Measurements from ENCODE around the gene LRRK1. TPM values are rescaled to one million over a fixed set of nuclear protein-coding genes. Genes with fewer than 3 reads are reported as not detected.
A peak's percentile ranks its signal among the peaks of the same experiment; 100 is the strongest.

The LRRK1 gene
- total and polyA plus RNA-seq, 2 of the 13 experiments (the other 11 are each of a cell fraction or from before 2014, with no cell fraction given) = 0.13 to 1.2 TPM

DNA sequence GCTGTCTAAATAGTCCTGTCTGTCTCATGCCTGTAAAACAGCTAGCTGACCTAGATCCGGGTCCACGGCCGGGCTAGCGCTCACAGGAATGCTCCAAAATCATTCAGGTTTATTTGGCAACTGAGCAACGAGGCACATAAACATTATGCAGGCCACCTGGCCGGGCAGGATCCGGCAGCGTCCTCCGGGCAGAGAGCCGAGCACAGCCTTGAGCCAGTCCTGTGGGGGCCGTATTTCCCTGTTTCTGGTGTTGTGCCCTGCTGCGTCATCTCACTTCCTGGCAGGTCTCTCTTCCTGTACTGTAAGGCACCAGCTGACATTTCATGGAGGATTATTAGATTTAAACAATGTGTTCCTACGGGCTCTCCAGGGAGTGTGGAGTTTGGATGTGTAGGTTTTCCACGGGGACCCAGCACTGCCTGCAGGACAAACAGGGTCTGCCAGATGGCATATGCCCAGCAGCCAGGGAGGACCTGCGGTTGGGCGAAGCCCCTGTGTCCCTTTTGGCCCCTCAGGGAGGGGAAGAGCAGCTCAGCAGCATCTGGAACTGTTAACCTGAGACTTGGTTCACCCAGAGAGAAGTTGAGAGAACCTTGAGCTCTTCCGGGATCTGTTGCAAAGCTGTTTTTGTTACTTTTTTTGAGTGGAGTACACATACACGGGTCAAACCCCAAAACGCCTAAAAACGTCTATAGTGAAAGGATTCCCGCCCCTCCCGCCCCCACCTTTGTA lies 16.6 kb upstream of the LRRK1 start (continued):
- TF ChIP-seq DR1 (CRISPR knock-in tag; IDR thresholded peaks at IDR 0.05) (no peak), MATR3 (CRISPR knock-in tag; IDR thresholded peaks at IDR 0.05) (no peak), ISL2 (CRISPR knock-in tag; IDR thresholded peaks at IDR 0.05) (no peak), SIX1 (CRISPR knock-in tag; IDR thresholded peaks at IDR 0.05; ENCODE audit: borderline replicate concordance) (no peak), ZBTB42 (CRISPR knock-in tag; IDR thresholded peaks at IDR 0.05) (no peak), KDM4B (CRISPR knock-in tag; IDR thresholded peaks at IDR 0.05) (no peak), GABPB1 (CRISPR knock-in tag; IDR thresholded peaks at IDR 0.05) (peak; percentile 69), ZSCAN30 (CRISPR knock-in tag; IDR thresholded peaks at IDR 0.05) (no peak), ZNF574 (CRISPR knock-in tag; IDR thresholded peaks at IDR 0.05) (peak; percentile 19; the same call in 1 of the 2 replicates), MTF2 (CRISPR knock-in tag; IDR thresholded peaks at IDR 0.05; ENCODE audit: borderline replicate concordance) (no peak), NFE2L2 (IDR thresholded peaks at IDR 0.05; ENCODE audit: low read length) (no peak), ZNF333 (CRISPR knock-in tag; IDR thresholded peaks at IDR 0.05; ENCODE audit: borderline replicate concordance) (no peak), ZNF572 (CRISPR knock-in tag; IDR thresholded peaks at IDR 0.05) (no peak), RARA (CRISPR knock-in tag; IDR thresholded peaks at IDR 0.05) (no peak), ZNF614 (CRISPR knock-in tag; IDR thresholded peaks at IDR 0.05; ENCODE audit: borderline replicate concordance) (no peak), TBL1XR1 (IDR thresholded peaks at IDR 0.05; ENCODE audit: borderline replicate concordance, low read length, partially characterized antibody) (no peak)
- TF ChIP-seq, protein P1, sequence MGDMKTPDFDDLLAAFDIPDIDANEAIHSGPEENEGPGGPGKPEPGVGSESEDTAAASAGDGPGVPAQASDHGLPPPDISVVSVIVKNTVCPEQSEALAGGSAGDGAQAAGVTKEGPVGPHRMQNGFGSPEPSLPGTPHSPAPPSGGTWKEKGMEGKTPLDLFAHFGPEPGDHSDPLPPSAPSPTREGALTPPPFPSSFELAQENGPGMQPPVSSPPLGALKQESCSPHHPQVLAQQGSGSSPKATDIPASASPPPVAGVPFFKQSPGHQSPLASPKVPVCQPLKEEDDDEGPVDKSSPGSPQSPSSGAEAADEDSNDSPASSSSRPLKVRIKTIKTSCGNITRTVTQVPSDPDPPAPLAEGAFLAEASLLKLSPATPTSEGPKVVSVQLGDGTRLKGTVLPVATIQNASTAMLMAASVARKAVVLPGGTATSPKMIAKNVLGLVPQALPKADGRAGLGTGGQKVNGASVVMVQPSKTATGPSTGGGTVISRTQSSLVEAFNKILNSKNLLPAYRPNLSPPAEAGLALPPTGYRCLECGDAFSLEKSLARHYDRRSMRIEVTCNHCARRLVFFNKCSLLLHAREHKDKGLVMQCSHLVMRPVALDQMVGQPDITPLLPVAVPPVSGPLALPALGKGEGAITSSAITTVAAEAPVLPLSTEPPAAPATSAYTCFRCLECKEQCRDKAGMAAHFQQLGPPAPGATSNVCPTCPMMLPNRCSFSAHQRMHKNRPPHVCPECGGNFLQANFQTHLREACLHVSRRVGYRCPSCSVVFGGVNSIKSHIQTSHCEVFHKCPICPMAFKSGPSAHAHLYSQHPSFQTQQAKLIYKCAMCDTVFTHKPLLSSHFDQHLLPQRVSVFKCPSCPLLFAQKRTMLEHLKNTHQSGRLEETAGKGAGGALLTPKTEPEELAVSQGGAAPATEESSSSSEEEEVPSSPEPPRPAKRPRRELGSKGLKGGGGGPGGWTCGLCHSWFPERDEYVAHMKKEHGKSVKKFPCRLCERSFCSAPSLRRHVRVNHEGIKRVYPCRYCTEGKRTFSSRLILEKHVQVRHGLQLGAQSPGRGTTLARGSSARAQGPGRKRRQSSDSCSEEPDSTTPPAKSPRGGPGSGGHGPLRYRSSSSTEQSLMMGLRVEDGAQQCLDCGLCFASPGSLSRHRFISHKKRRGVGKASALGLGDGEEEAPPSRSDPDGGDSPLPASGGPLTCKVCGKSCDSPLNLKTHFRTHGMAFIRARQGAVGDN (CRISPR knock-in tag; IDR thresholded peaks at IDR 0.05) = peak; percentile 34; the same call in 1 of the 2 replicates
- TF ChIP-seq, protein P2, sequence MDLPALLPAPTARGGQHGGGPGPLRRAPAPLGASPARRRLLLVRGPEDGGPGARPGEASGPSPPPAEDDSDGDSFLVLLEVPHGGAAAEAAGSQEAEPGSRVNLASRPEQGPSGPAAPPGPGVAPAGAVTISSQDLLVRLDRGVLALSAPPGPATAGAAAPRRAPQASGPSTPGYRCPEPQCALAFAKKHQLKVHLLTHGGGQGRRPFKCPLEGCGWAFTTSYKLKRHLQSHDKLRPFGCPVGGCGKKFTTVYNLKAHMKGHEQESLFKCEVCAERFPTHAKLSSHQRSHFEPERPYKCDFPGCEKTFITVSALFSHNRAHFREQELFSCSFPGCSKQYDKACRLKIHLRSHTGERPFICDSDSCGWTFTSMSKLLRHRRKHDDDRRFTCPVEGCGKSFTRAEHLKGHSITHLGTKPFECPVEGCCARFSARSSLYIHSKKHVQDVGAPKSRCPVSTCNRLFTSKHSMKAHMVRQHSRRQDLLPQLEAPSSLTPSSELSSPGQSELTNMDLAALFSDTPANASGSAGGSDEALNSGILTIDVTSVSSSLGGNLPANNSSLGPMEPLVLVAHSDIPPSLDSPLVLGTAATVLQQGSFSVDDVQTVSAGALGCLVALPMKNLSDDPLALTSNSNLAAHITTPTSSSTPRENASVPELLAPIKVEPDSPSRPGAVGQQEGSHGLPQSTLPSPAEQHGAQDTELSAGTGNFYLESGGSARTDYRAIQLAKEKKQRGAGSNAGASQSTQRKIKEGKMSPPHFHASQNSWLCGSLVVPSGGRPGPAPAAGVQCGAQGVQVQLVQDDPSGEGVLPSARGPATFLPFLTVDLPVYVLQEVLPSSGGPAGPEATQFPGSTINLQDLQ (CRISPR knock-in tag; IDR thresholded peaks at IDR 0.05) = no peak
- TF ChIP-seq, protein P3, sequence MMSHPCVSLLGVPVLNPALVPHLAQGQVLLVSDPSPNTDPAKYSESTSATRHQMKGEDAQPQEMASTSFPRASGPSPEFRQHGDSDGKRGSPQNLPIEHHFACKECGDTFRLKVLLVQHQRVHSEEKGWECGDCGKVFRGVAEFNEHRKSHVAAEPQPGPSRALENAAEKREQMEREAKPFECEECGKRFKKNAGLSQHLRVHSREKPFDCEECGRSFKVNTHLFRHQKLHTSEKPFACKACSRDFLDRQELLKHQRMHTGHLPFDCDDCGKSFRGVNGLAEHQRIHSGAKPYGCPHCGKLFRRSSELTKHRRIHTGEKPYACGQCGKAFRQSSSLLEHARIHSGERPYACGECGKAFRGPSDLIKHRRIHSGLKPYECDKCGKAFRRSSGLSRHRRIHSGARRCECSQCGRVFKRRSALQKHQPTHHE (CRISPR knock-in tag; IDR thresholded peaks at IDR 0.05; ENCODE audit: borderline replicate concordance) = no peak
